HL-60 (cell line): ENCODE data around the gene XPR1.
"Not testable (repeated sequence)": the region's sequence is repeated elsewhere in the genome, so short reads cannot be mapped to it uniquely, and the experiment has no call there.

ENCODE experiments used
- CTCF ChIP-seq: IDR thresholded peaks from one replicate; pipeline ENCODE4 v1.5.1; 2011; ENCODE audit warnings: low read length, control low read depth, inconsistent platforms; ENCODE audit not compliant: insufficient read depth
- GABPA ChIP-seq: IDR thresholded peaks from 2 replicates; pipeline ENCODE4 v1.6.1; 2012; ENCODE audit warnings: low read depth
- POLR2AphosphoS5 ChIP-seq: IDR thresholded peaks from 2 replicates; pipeline ENCODE4 v1.6.1; 2012; ENCODE audit warnings: low read depth
- REST ChIP-seq: IDR thresholded peaks from 2 replicates; pipeline ENCODE4 v1.6.1; 2012; ENCODE audit warnings: low read depth; ENCODE audit not compliant: insufficient replicate concordance

GRCh38 chr1:180726024-180726423 lies 94.2 kb downstream of the XPR1 start:
- TF ChIP-seq CTCF, POLR2AphosphoS5, REST, GABPA: not testable (repeated sequence)
